ENCODE data around the gene STIM1.

DNA sequence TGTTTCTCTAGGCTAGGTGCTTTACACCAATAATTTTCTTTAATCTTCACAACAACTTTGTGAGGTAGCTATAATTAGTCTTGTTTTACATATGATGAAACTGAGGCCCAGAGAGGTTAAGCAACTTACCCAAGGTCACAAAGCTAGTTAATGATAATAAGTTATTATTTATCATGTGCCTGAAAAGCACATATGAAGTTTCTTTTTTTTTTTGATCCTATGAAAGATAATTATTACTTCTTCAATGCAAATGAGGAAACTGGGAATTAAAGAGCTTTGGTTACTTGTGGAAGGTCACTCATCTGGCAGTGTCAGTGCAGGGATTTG lies 22.8 kb downstream of the STIM1 start:
- TF ChIP-seq CTCF (IDR thresholded peaks at IDR 0.05) = no peak
- TF ChIP-seq POLR2A (IDR thresholded peaks at IDR 0.05) = no peak
- no peak for TF ChIP-seq EP300 (IDR thresholded peaks at IDR 0.05)

Measured in gastroesophageal sphincter (tissue), 3 donors.